ENCODE results near the gene C2CD2. TPM values are rescaled to one million over a fixed set of nuclear protein-coding genes. Genes with fewer than 3 reads are reported as not detected.

The C2CD2 gene
- total and polyA plus RNA-seq, 2 donors (not counting 1 experiment from before 2014, with no cell fraction given): 6.8 to 11.9 TPM

DNA sequence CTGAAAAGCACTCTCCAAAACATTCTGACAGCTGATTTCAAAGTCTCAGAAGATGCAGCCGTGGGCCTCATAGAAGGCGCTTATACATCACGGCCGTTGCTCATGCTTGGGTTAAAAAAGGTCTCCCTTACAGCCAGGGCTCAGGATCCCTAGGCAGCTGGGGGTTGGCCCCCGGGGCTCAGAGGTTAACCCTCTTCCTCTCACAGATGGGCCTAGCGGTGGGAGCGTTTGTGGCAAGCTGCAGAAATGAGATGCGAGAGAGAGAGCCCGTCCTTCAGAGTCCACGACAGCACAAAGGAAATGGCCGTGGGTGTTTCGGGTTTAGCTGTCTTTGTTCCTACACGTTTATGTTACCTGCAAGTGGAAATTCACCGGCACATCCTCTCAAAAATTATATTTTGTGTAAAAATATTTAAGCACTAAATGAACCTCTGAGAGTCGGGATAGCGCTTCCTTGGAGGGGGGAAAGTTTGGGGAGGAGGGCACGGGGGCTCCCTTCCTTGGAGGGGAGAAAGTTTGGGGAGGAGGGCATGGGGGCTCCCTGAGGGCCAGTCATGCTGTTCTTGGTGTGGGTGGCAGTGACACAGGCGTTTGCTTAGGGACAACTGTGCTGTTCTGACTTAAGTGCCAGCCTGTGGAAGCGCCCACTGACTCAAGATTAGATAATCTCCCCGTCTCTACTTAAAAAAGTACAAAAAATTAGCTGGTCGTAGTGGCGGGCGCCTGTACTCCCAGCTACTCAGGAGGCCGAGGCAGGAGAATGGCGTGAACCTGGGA lies 54.2 kb downstream of the C2CD2 start:
- ChIA-PET POLR2A (no interaction called here), CTCF (interaction anchor here (0.8 to 1.3 kb wide), 2 partner anchors 208 to 218 kb away, joined by 3 to 4 read pairs; no protein-coding TSS in a partner anchor)
- Mint-ChIP-seq H3K27me3 (no peaks in the 10 kb centered on the region), H3K4me3 (no peak overlapping the region), H3K9me3 (ENCODE audit: insufficient read depth) (no peaks in the 10 kb centered on the region), H3K27ac (peak overlapping the region; percentile 10), H3K4me1 (peaks cover 14% of the 10 kb centered on the region)
- intact Hi-C loops (cut with micrococcal nuclease): loop anchor here (5.0 kb wide), 1 partner anchor 33 kb away; no protein-coding TSS in a partner anchor
- H3K36me3 ChIP-seq (replicated peaks in 1 of 2; ENCODE audit: control extremely low read depth in 1 of 2, control insufficient read depth in 1 of 2, extremely low read depth in 1 of 2, insufficient read depth in 2 of 2, low read length in 1 of 2): peaks cover 0 to 12% of the 10 kb centered on the region in 2 experiments
- no peaks in the 10 kb centered on the region for H3K9me3 ChIP-seq (ENCODE audit: control extremely low read depth in 1 of 3, control insufficient read depth in 2 of 3, insufficient read depth in 1 of 3, low read length in 2 of 3)
- H3K9ac ChIP-seq (ENCODE audit: low read length): no peak overlapping the region
- H4K20me1 ChIP-seq (ENCODE audit: control insufficient read depth, insufficient read depth, low read length, poor library complexity, severe bottlenecking): no peaks in the 10 kb centered on the region
- no peak for DNase-seq
- peaks cover 7 to 8% of the 10 kb centered on the region in 2 donors for H3K4me1 ChIP-seq (ENCODE audit: control insufficient read depth in 2 of 2, insufficient read depth in 2 of 2, low read length in 2 of 2)
- WGBS (ENCODE audit: insufficient coverage): 44% methylated on average over 16 of the region's 25 CpGs
- no peak for ATAC-seq (ENCODE audit: low read depth)
- no peak overlapping the region for H3K27ac ChIP-seq (ENCODE audit: low read length in 2 of 2)
- no peak for TF ChIP-seq EZH2 (IDR thresholded peaks at IDR 0.05; ENCODE audit: borderline replicate concordance, insufficient read depth, low read depth, low read length, poor library complexity, severe bottlenecking)
- TF ChIP-seq, protein P1, sequence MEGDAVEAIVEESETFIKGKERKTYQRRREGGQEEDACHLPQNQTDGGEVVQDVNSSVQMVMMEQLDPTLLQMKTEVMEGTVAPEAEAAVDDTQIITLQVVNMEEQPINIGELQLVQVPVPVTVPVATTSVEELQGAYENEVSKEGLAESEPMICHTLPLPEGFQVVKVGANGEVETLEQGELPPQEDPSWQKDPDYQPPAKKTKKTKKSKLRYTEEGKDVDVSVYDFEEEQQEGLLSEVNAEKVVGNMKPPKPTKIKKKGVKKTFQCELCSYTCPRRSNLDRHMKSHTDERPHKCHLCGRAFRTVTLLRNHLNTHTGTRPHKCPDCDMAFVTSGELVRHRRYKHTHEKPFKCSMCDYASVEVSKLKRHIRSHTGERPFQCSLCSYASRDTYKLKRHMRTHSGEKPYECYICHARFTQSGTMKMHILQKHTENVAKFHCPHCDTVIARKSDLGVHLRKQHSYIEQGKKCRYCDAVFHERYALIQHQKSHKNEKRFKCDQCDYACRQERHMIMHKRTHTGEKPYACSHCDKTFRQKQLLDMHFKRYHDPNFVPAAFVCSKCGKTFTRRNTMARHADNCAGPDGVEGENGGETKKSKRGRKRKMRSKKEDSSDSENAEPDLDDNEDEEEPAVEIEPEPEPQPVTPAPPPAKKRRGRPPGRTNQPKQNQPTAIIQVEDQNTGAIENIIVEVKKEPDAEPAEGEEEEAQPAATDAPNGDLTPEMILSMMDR (IDR thresholded peaks at IDR 0.05): no peak
- no peak overlapping the region for H2AFZ ChIP-seq (ENCODE audit: insufficient read depth, low read depth, low read length, poor library complexity, severe bottlenecking)
- H3K27me3 ChIP-seq (replicated peaks in 1 of 4; ENCODE audit: control extremely low read depth in 1 of 4, control insufficient read depth in 3 of 4, insufficient read depth in 4 of 4, low read length in 3 of 4): no peaks in the 10 kb centered on the region
- H3K4me2 ChIP-seq (replicated peaks; ENCODE audit: low read depth, low read length, poor library complexity, severe bottlenecking): no peak overlapping the region
- no peaks in the 10 kb centered on the region for H3K79me2 ChIP-seq (ENCODE audit: control insufficient read depth, insufficient read depth, low read length)
- H3K4me3 ChIP-seq (ENCODE audit: control extremely low read depth in 1 of 5, extremely low read depth in 1 of 5, insufficient read depth in 1 of 5, low read depth in 2 of 5, low read length in 4 of 5): no peak overlapping the region

GRCh38 chr21:41898998-41899397 lies 54.8 kb downstream of the C2CD2 start:
- Histone ChIP-seq H3K9me3 (ENCODE audit: control extremely low read depth in 1 of 3, control insufficient read depth in 2 of 3, insufficient read depth in 1 of 3, low read length in 2 of 3) (no peaks in the 10 kb centered on the region), H3K9ac (ENCODE audit: low read length) (no peak overlapping the region), H3K36me3 (replicated peaks in 1 of 2; ENCODE audit: control extremely low read depth in 1 of 2, control insufficient read depth in 1 of 2, extremely low read depth in 1 of 2, insufficient read depth in 2 of 2, low read length in 1 of 2) (peaks cover 0 to 12% of the 10 kb centered on the region in 2 experiments), H3K79me2 (ENCODE audit: control insufficient read depth, insufficient read depth, low read length) (no peaks in the 10 kb centered on the region), H3K4me2 (replicated peaks; ENCODE audit: low read depth, low read length, poor library complexity, severe bottlenecking) (no peak overlapping the region), H3K27me3 (replicated peaks in 1 of 4; ENCODE audit: control extremely low read depth in 1 of 4, control insufficient read depth in 3 of 4, insufficient read depth in 4 of 4, low read length in 3 of 4) (no peaks in the 10 kb centered on the region), H3K27ac (ENCODE audit: low read length in 2 of 2) (no peak overlapping the region), H3K4me1 (ENCODE audit: control insufficient read depth in 2 of 2, insufficient read depth in 2 of 2, low read length in 2 of 2) (peaks cover 7 to 8% of the 10 kb centered on the region in 2 donors), H2AFZ (ENCODE audit: insufficient read depth, low read depth, low read length, poor library complexity, severe bottlenecking) (no peak overlapping the region), H3K4me3 (ENCODE audit: control extremely low read depth in 1 of 5, extremely low read depth in 1 of 5, insufficient read depth in 1 of 5, low read depth in 2 of 5, low read length in 4 of 5) (no peak overlapping the region), H4K20me1 (ENCODE audit: control insufficient read depth, insufficient read depth, low read length, poor library complexity, severe bottlenecking) (no peaks in the 10 kb centered on the region)
- intact Hi-C loops (cut with micrococcal nuclease): loop anchor here (5.0 kb wide), 1 partner anchor 33 kb away; no protein-coding TSS in a partner anchor
- Mint-ChIP-seq H3K9me3 (ENCODE audit: insufficient read depth) (no peaks in the 10 kb centered on the region), H3K27ac (no peak overlapping the region), H3K27me3 (no peaks in the 10 kb centered on the region), H3K4me1 (peaks cover 14% of the 10 kb centered on the region), H3K4me3 (no peak overlapping the region)
- ChIA-PET CTCF (interaction anchor here (0.8 to 1.3 kb wide), 2 partner anchors 209 to 218 kb away, joined by 3 to 4 read pairs; no protein-coding TSS in a partner anchor), POLR2A (no interaction called here)
- DNase-seq (no peak), ATAC-seq (ENCODE audit: low read depth) (no peak)
- 86% methylated on average over 17 of the region's 17 CpGs for WGBS (ENCODE audit: insufficient coverage)
- TF ChIP-seq, protein P1 (IDR thresholded peaks at IDR 0.05): no peak
- TF ChIP-seq EZH2 (IDR thresholded peaks at IDR 0.05; ENCODE audit: borderline replicate concordance, insufficient read depth, low read depth, low read length, poor library complexity, severe bottlenecking): no peak
